PFSK-1 (cell line): ENCODE results near the gene ERC2.

Source experiments
- POLR2AphosphoS5 ChIP-seq: IDR thresholded peaks from 2 replicates; pipeline ENCODE4 v1.6.1; 2012; ENCODE audit warnings: low read depth, mild to moderate bottlenecking, control low read depth, low read length, moderate library complexity
- REST ChIP-seq, 2 experiments: IDR thresholded peaks; 2 replicates each; pipeline versions ENCODE4 v1.6.1 to v1.8.0; 2011 to 2012; ENCODE audit warnings: low read depth in 2 of 2, low read length in 2 of 2, control low read depth in 1 of 2, inconsistent platforms in 1 of 2, mild to moderate bottlenecking in 1 of 2, moderate library complexity in 1 of 2; ENCODE audit not compliant: insufficient read depth in 1 of 2

- TF ChIP-seq POLR2AphosphoS5 (no peak), REST (IDR thresholded peaks at IDR 0.05; ENCODE audit: insufficient read depth in 1 of 2, low read depth in 2 of 2, low read length in 2 of 2) (no peak)
Observed at GRCh38 chr3:55523471-55523870, 944.8 kb downstream of the ERC2 start.
